Measurements from ENCODE around the gene PHF5A. TPM values are rescaled to one million over a fixed set of nuclear protein-coding genes. Genes with fewer than 3 reads are reported as not detected.

The PHF5A gene
- total RNA-seq, 1 donor from 2014 or later: 29.0 TPM

GRCh38 chr22:41481131-41481830, 12.8 kb upstream of the PHF5A start:
- DNase-seq (ENCODE audit: extremely low spot score, unreplicated experiment): no peak
- no peak for TF ChIP-seq CTCF (IDR thresholded peaks at IDR 0.05)
- peaks cover 41% of the 10 kb centered on the region for H3K4me1 Mint-ChIP-seq (ENCODE audit: unreplicated experiment)
- no peaks in the 10 kb centered on the region for H3K27me3 Mint-ChIP-seq (ENCODE audit: unreplicated experiment)
- H3K4me3 Mint-ChIP-seq (ENCODE audit: unreplicated experiment): no peak overlapping the region
- H3K9me3 Mint-ChIP-seq (ENCODE audit: unreplicated experiment): no peaks in the 10 kb centered on the region
- no peaks in the 10 kb centered on the region for H3K36me3 Mint-ChIP-seq (ENCODE audit: unreplicated experiment)
- peak overlapping the region; percentile 87 for H3K27ac Mint-ChIP-seq (ENCODE audit: unreplicated experiment)

- H3K9me3 Mint-ChIP-seq (ENCODE audit: unreplicated experiment): no peaks in the 10 kb centered on the region
- DNase-seq (ENCODE audit: extremely low spot score, unreplicated experiment): no peak
- peaks cover 38% of the 10 kb centered on the region for H3K4me1 Mint-ChIP-seq (ENCODE audit: unreplicated experiment)
- no peaks in the 10 kb centered on the region for H3K36me3 Mint-ChIP-seq (ENCODE audit: unreplicated experiment)
- no peaks in the 10 kb centered on the region for H3K27me3 Mint-ChIP-seq (ENCODE audit: unreplicated experiment)
- H3K4me3 Mint-ChIP-seq (ENCODE audit: unreplicated experiment): no peak overlapping the region
- TF ChIP-seq CTCF (IDR thresholded peaks at IDR 0.05): no peak
- peak overlapping the region; percentile 59 for H3K27ac Mint-ChIP-seq (ENCODE audit: unreplicated experiment)
These were observed 11.9 kb upstream of the PHF5A start for GRCh38 chr22:41480397-41480735.

DNA sequence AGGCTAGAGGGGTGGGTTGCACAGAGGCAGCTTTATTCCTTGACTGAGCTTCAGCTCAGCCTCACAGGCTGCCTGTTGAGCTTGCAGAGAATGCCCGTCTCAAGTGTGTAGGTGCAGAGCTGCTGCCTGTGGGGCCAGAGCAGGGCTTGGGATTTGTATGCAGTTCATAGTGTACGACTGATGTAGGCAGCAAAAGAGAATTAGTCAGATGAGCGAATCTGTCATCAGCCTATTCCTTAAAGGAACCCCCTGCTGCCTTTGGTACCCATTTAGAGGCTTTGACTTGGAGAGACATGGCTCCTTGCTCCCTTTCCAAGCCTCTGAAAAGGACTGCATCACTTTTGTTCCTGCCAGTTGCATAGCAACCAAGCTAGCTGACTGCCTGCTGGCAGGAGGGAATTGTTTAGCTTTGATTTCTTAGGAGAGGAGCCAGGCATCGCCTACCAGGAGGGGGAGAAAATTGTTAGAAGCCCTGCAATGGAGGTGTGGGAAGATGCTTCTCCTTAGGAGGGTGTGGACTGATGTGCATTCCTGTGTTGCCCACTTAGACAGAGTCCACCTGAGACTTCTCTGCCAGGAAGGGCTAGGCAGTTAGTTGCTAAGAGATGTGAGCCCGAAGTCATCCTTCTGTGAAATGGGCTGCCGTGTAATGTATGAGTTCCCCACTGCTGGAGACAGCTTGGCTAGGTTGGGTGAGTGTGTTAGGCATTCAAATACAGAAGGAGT, 11.3 kb upstream of the PHF5A start:
- H3K9me3 Mint-ChIP-seq (ENCODE audit: unreplicated experiment): no peaks in the 10 kb centered on the region
- no peaks in the 10 kb centered on the region for H3K36me3 Mint-ChIP-seq (ENCODE audit: unreplicated experiment)
- TF ChIP-seq CTCF (IDR thresholded peaks at IDR 0.05): no peak
- H3K27me3 Mint-ChIP-seq (ENCODE audit: unreplicated experiment): no peaks in the 10 kb centered on the region
- no peak overlapping the region for H3K4me3 Mint-ChIP-seq (ENCODE audit: unreplicated experiment)
- H3K4me1 Mint-ChIP-seq (ENCODE audit: unreplicated experiment): peaks cover 38% of the 10 kb centered on the region
- H3K27ac Mint-ChIP-seq (ENCODE audit: unreplicated experiment): peak overlapping the region; percentile 59
- no peak for DNase-seq (ENCODE audit: extremely low spot score, unreplicated experiment)

- no peaks in the 10 kb centered on the region for H3K9me3 Mint-ChIP-seq (ENCODE audit: unreplicated experiment)
- H3K27me3 Mint-ChIP-seq (ENCODE audit: unreplicated experiment): no peaks in the 10 kb centered on the region
- peak overlapping the region; percentile 56 for H3K27ac Mint-ChIP-seq (ENCODE audit: unreplicated experiment)
- H3K36me3 Mint-ChIP-seq (ENCODE audit: unreplicated experiment): no peaks in the 10 kb centered on the region
- TF ChIP-seq CTCF (IDR thresholded peaks at IDR 0.05): no peak
- DNase-seq (ENCODE audit: extremely low spot score, unreplicated experiment): no peak
- H3K4me3 Mint-ChIP-seq (ENCODE audit: unreplicated experiment): no peak overlapping the region
- peaks cover 38% of the 10 kb centered on the region for H3K4me1 Mint-ChIP-seq (ENCODE audit: unreplicated experiment)
These were observed 10.5 kb upstream of the PHF5A start for GRCh38 chr22:41478891-41479521.

DNA sequence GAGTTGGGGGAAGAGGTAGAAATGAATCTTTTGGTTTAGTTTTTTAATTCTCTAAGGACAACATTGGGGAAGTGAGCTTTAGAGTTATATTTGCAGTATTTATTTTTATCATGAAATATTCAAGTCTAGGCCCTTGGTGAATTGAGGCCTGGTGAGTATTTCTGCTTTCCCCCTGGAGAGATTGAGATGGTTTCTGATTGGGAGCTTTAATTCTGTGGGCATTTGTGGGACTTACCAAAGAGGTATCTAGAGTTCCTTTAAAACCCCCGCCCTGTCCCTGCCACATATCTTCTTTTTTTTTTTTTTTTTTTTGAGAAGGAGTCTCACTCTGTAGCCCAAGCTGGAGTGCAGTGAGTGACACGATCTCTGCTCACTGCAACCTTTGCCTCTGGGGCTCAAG, 10.0 kb upstream of the PHF5A start:
- peaks cover 33% of the 10 kb centered on the region for H3K4me1 Mint-ChIP-seq (ENCODE audit: unreplicated experiment)
- no peak overlapping the region for H3K4me3 Mint-ChIP-seq (ENCODE audit: unreplicated experiment)
- no peak for DNase-seq (ENCODE audit: extremely low spot score, unreplicated experiment)
- no peak for TF ChIP-seq CTCF (IDR thresholded peaks at IDR 0.05)
- no peaks in the 10 kb centered on the region for H3K36me3 Mint-ChIP-seq (ENCODE audit: unreplicated experiment)
- no peaks in the 10 kb centered on the region for H3K9me3 Mint-ChIP-seq (ENCODE audit: unreplicated experiment)
- H3K27me3 Mint-ChIP-seq (ENCODE audit: unreplicated experiment): no peaks in the 10 kb centered on the region
- no peak overlapping the region for H3K27ac Mint-ChIP-seq (ENCODE audit: unreplicated experiment)

Measured in osteocyte (in vitro differentiated cells).